Ovary (tissue), 9 donors: ENCODE results near the gene TFDP2. TPM values are rescaled to one million over a fixed set of nuclear protein-coding genes. Genes with fewer than 3 reads are reported as not detected.

ENCODE experiments used
- DNase-seq, 5 donors: peaks; one replicate each; pipeline ENCODE4 v3.0.0-alpha.2; 2019 to 2020
- H3K27ac ChIP-seq, 2 donors: fragments of 200-600 bp; one replicate each; pipeline versions ENCODE4 v1.5.1 to v1.8.0; 2019 to 2022
- H3K27me3 ChIP-seq: fragments of 200-600 bp; one replicate; pipeline ENCODE4 v1.8.0; 2022
- H3K36me3 ChIP-seq: fragments of 200-600 bp; sonication (generic); one replicate; pipeline ENCODE4 v1.5.1; 2019
- H3K4me1 ChIP-seq: one replicate; pipeline ENCODE4 v1.8.1; 2013; ENCODE audit warnings: mild to moderate bottlenecking, moderate library complexity; ENCODE audit not compliant: insufficient read depth
- H3K4me3 ChIP-seq: fragments of 200-600 bp; sonication (generic); one replicate; pipeline ENCODE4 v1.5.1; 2017
- H3K9me3 ChIP-seq, 2 donors: fragments of 200-600 bp in 1 of 2; sonication (generic) in 1 of 2; one replicate each; pipeline versions ENCODE4 v1.5.1 to v1.8.1; 2013 to 2019; ENCODE audit warnings: mild to moderate bottlenecking in 1 of 2, moderate library complexity in 1 of 2
- CTCF ChIP-seq, 3 donors: fragments of 450-650 bp in 2 of 3; fragments of 200-600 bp in 1 of 3; IDR thresholded peaks; one replicate each; pipeline versions ENCODE4 v1.5.1 to v1.8.0; 2016 to 2022; ENCODE audit warnings: antibody characterized with exemption in 3 of 3, mild to moderate bottlenecking in 1 of 3
- EP300 ChIP-seq: sonication (generic); formaldehyde crosslinking; IDR thresholded peaks from one replicate; pipeline ENCODE4 v1.6.1; 2017; ENCODE audit warnings: antibody characterized with exemption
- POLR2A ChIP-seq: fragments of 450-650 bp; IDR thresholded peaks from one replicate; pipeline ENCODE4 v1.6.1; 2017; ENCODE audit warnings: antibody characterized with exemption, mild to moderate bottlenecking, moderate library complexity
- WGBS, 3 donors: extraction: QIAGEN DNeasy Blood & Tissue Kit in 1 of 3; methylation state at CpG; one replicate each; pipeline versions ENCODE4 v1.1.5 to v1.1.7; 2013 to 2017; 5-methylcytosine and 5-hydroxymethylcytosine counted together
- intact Hi-C, 4 donors: fragments of 100-400 bp; cut with DNase I; formaldehyde crosslinking; loops; one replicate each; pipeline versions ENCODE4 v1.11.0 to v1.15.1; 2022 to 2023
- polyA plus RNA-seq, 2 donors: library from polyadenylated mRNA; stranded (reverse); fragments of 200-250 nt in 1 of 2; fragments of 350-450 nt in 1 of 2; fragmentation: Illumina TruSeq in 1 of 2; extraction: RNeasy Lipid Tissue Mini Kit (QIAGEN cat#74804) in 1 of 2; gene quantifications; one replicate each; pipeline ENCODE4 v1.2.3, GENCODE V29; 2013 to 2014
- total RNA-seq, 7 donors: library from RNA; depleted of rRNA in 2 of 7; stranded (reverse); fragments of >200 nt in 2 of 7; fragmentation: NEBNext Ultra II Directional in 3 of 7; extraction: Animal tissue kit (Norgen Biotek cat#: 25700) in 3 of 7; gene quantifications; one replicate each; pipeline versions ENCODE4 v1.1.0 to v1.2.4, GENCODE V29; 2016 to 2023
- donor health status: DM: no; HTN: no; CAD: no; lungs with moderate emphysema.
- donor health status: DM: no; HTN: no; CAD: no.
- donor health status: Bipolar disorder and iron deficiency.
- donor health status: DM: yes; HTN: yes; CAD: no.
- donor health status: DM: no; HTN: no; CAD: no.
- donor health status: DM: yes; HTN: yes; CAD: no.

The TFDP2 gene
- total and polyA plus RNA-seq, 9 donors, result 25.7 to 89.8 (median 78.4) TPM

GRCh38 chr3:142019794-142020320, 129.5 kb downstream of the TFDP2 start:
- H3K27ac ChIP-seq, result no peak overlapping the region
- no peak for DNase-seq
- WGBS, 3 donors, result 42 to 61% (median 53%) methylated on average over 2 of the region's 2 CpGs
- TF ChIP-seq EP300 (no peak), POLR2A (no peak), CTCF (IDR thresholded peaks at IDR 0.05) (no peak)
- no peak overlapping the region for H3K4me3 ChIP-seq
- no peaks in the 10 kb centered on the region for H3K36me3 ChIP-seq
- no peaks in the 10 kb centered on the region for H3K27me3 ChIP-seq
- no peaks in the 10 kb centered on the region for H3K4me1 ChIP-seq
- H3K9me3 ChIP-seq, result no peaks in the 10 kb centered on the region
- intact Hi-C loops, result no loop called here

GRCh38 chr3:142013993-142014392, 135.4 kb downstream of the TFDP2 start:
- no peak overlapping the region for H3K4me3 ChIP-seq
- no peaks in the 10 kb centered on the region for H3K4me1 ChIP-seq
- no peak for DNase-seq
- H3K9me3 ChIP-seq, result no peaks in the 10 kb centered on the region
- no peaks in the 10 kb centered on the region for H3K27me3 ChIP-seq
- TF ChIP-seq CTCF (IDR thresholded peaks at IDR 0.05) (no peak), EP300 (no peak), POLR2A (no peak)
- H3K27ac ChIP-seq, result no peak overlapping the region
- 86 to 91% (median 89%) methylated on average over 2 of the region's 2 CpGs for WGBS, 3 donors
- H3K36me3 ChIP-seq, result no peaks in the 10 kb centered on the region
- intact Hi-C loops, result no loop called here

- intact Hi-C loops, result no loop called here
- no peak for TF ChIP-seq CTCF (IDR thresholded peaks at IDR 0.05)
- TF ChIP-seq POLR2A, result no peak
- TF ChIP-seq EP300, result no peak
- H3K36me3 ChIP-seq, result no peaks in the 10 kb centered on the region
- no peak for DNase-seq
- no peak overlapping the region for H3K27ac ChIP-seq
- no peaks in the 10 kb centered on the region for H3K9me3 ChIP-seq
- H3K4me1 ChIP-seq, result no peaks in the 10 kb centered on the region
- 8 to 19% (median 16%) methylated on average over 2 of the region's 2 CpGs for WGBS, 3 donors
- no peak overlapping the region for H3K4me3 ChIP-seq
- no peaks in the 10 kb centered on the region for H3K27me3 ChIP-seq
These were observed 135.9 kb downstream of the TFDP2 start for GRCh38 chr3:142013326-142013980.

GRCh38 chr3:142009029-142009428, 140.3 kb downstream of the TFDP2 start:
- Histone ChIP-seq H3K27me3 (no peaks in the 10 kb centered on the region), H3K4me3 (no peak overlapping the region), H3K4me1 (no peaks in the 10 kb centered on the region), H3K36me3 (no peaks in the 10 kb centered on the region), H3K27ac (no peak overlapping the region), H3K9me3 (no peaks in the 10 kb centered on the region)
- intact Hi-C loops, result no loop called here
- 87 to 94% (median 93%) methylated on average over 1 of the region's 1 CpG for WGBS, 3 donors
- DNase-seq, result no peak
- TF ChIP-seq EP300 (no peak), CTCF (IDR thresholded peaks at IDR 0.05) (no peak)
